NCI-H2029 (cell line): ENCODE measurements around the gene LMNTD1.
"Not testable (repeated sequence)": the region's sequence is repeated elsewhere in the genome, so short reads cannot be mapped to it uniquely, and the experiment has no call there.

Experiments
- DNase-seq: peaks from one replicate; lab custom pipeline; 2025; lab: John Stamatoyannopoulos, UW

The LMNTD1 gene

GRCh38 chr12:25427337-25428249, 125.5 kb downstream of the LMNTD1 start:
- no peak for DNase-seq

- not testable (repeated sequence) for DNase-seq
Measured at GRCh38 chr12:25426821-25427220, 126.3 kb downstream of the LMNTD1 start.
